ENCODE results near the gene FLII.

Gene FLII

DNA sequence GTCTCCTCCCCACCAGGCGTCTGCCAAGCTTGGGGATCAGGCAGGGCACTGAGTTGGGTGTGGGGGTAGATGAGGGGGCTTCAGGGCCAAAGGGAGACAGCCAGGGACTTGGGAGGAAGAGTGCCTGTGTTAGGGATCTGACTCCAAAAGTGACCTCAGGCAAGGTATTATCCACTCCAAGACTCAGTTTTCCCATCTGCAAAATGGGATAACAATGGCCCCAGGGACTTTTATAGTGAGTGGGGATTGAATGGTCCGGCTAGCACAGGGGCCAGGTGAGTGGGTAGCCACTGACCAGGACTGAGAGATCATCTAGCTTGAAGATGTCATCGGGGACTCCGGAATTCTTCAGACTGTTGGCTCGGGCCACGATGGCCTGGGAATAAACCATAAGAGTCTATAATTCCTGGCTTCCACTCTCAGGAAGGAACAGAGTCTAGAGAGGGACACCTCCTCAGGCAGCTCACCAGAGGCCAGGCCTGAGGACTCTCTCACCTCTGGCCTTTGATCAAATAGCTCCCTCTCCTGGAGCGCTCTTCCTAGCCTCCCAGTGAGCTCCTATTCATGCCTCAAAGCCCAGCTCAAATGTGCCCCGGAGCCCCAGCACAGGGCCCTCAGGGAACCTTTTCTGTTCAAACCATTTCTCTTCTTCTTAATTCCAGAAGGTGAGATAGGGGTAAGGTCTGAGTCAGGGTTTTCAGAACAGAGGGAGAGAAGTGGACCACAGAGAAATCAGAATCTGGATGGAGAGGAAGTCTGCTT lies 3.5 kb downstream of the FLII start:
- no peak overlapping the region for H3K4me3 ChIP-seq (replicated peaks in 1 of 2; ENCODE audit: low read depth in 2 of 2, low read length in 2 of 2)
- TF ChIP-seq, protein P1, sequence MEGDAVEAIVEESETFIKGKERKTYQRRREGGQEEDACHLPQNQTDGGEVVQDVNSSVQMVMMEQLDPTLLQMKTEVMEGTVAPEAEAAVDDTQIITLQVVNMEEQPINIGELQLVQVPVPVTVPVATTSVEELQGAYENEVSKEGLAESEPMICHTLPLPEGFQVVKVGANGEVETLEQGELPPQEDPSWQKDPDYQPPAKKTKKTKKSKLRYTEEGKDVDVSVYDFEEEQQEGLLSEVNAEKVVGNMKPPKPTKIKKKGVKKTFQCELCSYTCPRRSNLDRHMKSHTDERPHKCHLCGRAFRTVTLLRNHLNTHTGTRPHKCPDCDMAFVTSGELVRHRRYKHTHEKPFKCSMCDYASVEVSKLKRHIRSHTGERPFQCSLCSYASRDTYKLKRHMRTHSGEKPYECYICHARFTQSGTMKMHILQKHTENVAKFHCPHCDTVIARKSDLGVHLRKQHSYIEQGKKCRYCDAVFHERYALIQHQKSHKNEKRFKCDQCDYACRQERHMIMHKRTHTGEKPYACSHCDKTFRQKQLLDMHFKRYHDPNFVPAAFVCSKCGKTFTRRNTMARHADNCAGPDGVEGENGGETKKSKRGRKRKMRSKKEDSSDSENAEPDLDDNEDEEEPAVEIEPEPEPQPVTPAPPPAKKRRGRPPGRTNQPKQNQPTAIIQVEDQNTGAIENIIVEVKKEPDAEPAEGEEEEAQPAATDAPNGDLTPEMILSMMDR (IDR thresholded peaks at IDR 0.05; ENCODE audit: low read depth, low read length), result no peak
- DNase-seq (ENCODE audit: low read depth in 2 of 2), result no peak

DNA sequence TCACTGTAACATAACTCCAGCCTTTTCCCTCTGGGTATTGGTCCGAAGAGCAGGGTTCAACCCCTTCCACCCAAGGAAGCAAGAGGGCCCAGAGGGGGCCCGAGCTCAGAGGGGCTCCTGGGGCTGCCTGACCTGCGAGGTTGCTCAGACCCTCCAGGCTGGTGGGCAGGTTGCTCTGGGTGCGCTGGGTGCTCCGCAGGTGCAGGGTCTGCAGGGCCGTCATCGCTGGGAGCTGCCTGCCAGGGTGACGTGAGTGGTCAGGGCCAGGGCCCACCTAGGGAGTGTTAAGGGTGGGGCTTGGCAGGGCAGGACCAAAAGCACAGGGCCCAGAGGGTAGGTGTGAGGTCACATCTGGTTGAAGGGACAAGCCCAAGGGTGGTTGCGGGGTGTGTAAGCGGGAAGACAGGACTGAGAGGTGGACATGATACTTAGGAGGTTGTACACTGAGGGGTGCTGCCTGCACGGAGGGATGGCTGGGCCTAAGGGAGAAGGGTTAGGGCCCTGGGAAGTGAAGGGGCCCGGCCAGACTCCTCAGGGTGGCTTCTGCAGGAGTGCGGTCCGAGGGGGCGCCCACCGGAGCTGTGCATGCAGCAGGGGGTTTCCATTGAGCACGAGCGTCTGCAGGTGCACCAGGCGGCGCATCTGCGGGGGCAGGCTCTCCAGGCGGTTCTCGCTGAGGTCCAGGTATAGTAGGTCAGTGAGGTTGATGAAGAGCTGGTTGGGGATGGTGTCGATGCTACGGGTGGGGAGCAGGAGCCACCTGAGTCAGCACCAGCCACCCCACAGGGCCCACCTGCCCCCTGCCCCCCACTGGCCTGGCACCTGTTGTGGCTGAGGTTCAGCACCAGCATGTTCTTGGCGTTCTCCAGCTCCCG lies 4.4 kb downstream of the FLII start:
- H3K4me3 ChIP-seq (replicated peaks in 1 of 2; ENCODE audit: low read depth in 2 of 2, low read length in 2 of 2), result no peak overlapping the region
- no peak for DNase-seq (ENCODE audit: low read depth in 2 of 2)
- TF ChIP-seq, protein P1 (IDR thresholded peaks at IDR 0.05; ENCODE audit: low read depth, low read length), result no peak

GRCh38 chr17:18253187-18253884 lies 5.2 kb downstream of the FLII start:
- no peak overlapping the region for H3K4me3 ChIP-seq (replicated peaks in 1 of 2; ENCODE audit: low read depth in 2 of 2, low read length in 2 of 2)
- DNase-seq (ENCODE audit: low read depth in 2 of 2), result no peak
- TF ChIP-seq, protein P1 (IDR thresholded peaks at IDR 0.05; ENCODE audit: low read depth, low read length), result no peak

- H3K4me3 ChIP-seq (replicated peaks in 1 of 2; ENCODE audit: low read depth in 2 of 2, low read length in 2 of 2), result no peak overlapping the region
- TF ChIP-seq, protein P1 (IDR thresholded peaks at IDR 0.05; ENCODE audit: low read depth, low read length), result no peak
- no peak for DNase-seq (ENCODE audit: low read depth in 2 of 2)
Measured at GRCh38 chr17:18252160-18252559, 6.4 kb downstream of the FLII start.

GRCh38 chr17:18251204-18251603 lies 7.3 kb downstream of the FLII start:
- TF ChIP-seq, protein P1 (IDR thresholded peaks at IDR 0.05; ENCODE audit: low read depth, low read length), result no peak
- DNase-seq (ENCODE audit: low read depth in 2 of 2), result no peak
- no peak overlapping the region for H3K4me3 ChIP-seq (replicated peaks in 1 of 2; ENCODE audit: low read depth in 2 of 2, low read length in 2 of 2)

GRCh38 chr17:18250708-18251107 lies 7.8 kb downstream of the FLII start:
- TF ChIP-seq, protein P1 (IDR thresholded peaks at IDR 0.05; ENCODE audit: low read depth, low read length), result no peak
- DNase-seq (ENCODE audit: low read depth in 2 of 2), result no peak
- no peak overlapping the region for H3K4me3 ChIP-seq (replicated peaks in 1 of 2; ENCODE audit: low read depth in 2 of 2, low read length in 2 of 2)
